GM15510 (cell line): ENCODE data around the gene MBNL1.

Experiments
- POLR2A ChIP-seq: IDR thresholded peaks from 3 replicates; pipeline ENCODE4 v1.6.1; 2011; ENCODE audit warnings: borderline replicate concordance; ENCODE audit not compliant: insufficient read length; ENCODE audit errors: extremely low read depth

MBNL1 gene

GRCh38 chr3:152293347-152294006 is 24.7 kb downstream of the MBNL1 start:
- TF ChIP-seq POLR2A, result no peak

DNA sequence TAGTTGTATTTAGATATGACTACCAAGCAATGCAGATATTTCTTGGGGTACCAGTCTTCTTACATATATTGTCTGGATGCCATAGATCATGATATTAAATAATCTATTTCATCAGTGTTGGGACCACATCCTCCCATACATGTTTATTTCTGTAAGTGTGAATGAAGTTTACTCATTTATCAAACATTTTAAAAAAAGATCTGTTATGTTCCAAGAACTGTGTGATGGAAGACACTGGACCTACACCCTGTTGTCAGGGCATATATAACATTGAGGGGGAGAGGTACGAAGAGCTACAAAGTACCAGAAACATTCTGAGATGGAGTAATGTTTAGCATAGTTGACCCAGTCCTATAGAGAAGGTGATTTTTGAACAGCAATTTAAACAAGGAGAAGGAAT is 26.6 kb downstream of the MBNL1 start:
- TF ChIP-seq POLR2A, result no peak

DNA sequence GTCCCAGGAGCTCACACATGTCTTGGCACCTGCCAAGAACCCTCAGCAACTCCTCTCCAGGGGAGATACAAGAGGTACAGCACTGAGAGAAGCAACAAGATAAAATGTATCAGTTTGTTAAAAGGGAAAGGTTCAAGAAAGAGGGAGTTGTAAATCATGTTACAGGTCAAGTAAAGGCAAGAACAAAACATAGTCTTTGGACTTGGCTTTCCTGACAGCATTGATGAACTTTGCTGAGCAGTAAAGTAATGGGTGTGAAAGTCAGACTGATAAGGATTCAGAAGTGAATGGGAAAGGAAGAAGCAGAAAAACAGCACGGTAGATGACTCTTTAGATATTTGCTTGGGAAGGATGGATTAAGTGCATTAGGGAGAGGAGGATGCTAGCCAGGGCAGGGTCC is 27.1 kb downstream of the MBNL1 start:
- TF ChIP-seq POLR2A, result no peak

- TF ChIP-seq POLR2A, result no peak
These were observed 27.7 kb downstream of the MBNL1 start for GRCh38 chr3:152296382-152296781.

- no peak for TF ChIP-seq POLR2A
These were observed 28.2 kb downstream of the MBNL1 start for GRCh38 chr3:152296971-152297370.

DNA sequence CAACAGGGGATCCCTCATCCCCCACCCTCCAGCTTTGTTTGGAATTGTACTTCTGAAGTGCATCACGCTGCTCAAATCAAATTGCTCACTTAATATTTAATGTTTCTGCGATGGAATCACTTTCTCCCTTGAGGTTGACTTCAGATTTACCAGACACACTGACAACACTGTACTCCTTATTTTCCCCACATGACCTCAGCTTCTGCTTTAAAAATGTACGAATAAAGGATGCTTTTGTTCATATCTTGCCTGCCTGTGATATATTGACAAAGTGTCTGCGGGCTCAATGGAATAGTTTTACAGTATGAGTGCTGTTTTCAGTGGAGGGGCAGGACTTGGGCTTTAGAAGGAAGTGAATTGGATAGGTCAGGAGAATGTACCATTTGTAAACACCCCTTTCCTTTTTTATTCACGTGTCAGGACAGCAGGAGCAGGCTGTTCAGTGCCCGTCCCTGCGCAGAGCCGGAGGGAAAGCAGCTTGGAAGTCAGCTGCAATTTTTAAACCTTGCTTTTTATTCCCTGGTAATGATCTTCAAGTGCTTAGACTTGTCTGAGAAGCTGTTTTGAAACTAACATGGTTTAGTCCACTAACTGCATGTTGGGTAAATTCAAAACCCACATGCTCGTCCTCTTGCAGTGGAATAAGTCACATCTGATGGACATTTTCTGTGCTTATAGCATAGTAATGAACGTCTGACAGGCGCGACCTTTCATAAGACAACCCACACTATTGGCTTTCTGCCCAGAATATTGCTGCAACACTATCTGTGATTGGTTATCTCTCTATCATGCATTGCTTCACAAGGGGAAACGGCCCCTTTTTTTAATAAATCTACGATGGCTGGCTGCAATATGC is 29.9 kb downstream of the MBNL1 start:
- no peak for TF ChIP-seq POLR2A

DNA sequence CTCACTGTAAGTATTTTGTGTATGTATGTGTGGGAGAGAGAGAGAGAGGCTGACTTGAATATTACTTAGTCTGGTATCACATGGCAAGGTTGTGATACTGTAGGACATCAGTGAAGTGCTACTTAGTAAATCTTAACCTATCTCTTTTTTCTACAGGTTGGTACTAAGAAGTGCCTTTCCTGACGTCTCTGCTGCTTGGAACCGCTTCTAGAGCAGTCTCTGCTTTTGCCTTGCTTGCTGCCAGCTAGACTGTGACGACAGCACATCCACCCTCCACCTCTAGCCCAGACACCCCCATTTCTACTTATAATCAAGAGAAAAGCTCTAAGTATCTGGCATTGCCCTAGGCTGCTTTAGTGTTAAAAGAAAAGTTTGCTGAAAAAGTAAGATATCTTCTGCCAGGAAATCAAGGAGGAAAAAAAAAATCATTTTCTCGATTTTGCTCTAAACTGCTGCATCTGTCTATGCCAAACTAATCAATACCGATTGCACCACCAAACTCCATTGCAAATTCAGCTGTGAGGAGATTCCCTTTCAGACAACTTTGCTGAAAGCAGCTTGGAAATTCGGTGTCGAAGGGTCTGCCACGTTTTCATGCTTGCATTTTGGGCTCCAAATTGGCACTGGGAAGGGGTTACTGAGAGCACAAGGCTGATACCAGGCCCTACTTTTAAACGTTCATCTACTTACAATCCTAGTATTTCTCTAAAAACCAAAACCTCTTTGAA is 30.7 kb downstream of the MBNL1 start:
- TF ChIP-seq POLR2A, result no peak

- TF ChIP-seq POLR2A, result no peak
These were observed 31.5 kb downstream of the MBNL1 start for GRCh38 chr3:152300029-152300731.

- no peak for TF ChIP-seq POLR2A
These were observed 33.0 kb downstream of the MBNL1 start for GRCh38 chr3:152301745-152302181.

DNA sequence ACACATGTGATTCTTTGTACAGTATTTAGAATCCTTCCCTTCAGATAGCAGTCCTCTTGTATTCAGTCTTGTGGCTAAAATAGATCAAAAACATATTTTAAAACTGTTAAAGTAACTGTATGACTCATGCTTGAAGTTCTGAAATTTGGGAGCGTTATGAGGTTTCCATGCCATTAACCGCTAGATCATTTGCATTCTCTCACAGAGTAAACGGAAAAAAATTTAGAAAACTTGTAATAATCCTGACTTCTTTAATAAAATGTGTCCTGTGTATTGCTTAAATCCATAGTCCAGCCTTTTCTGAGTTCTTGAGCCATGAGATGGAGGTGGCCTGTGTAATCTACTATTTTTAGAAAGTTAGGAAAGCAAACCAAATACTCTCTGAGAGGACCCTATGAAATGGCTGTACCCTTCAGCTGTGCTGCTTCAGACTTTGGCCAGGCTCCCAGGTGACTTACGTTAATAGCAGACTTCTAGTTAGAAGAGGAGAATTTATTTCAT is 33.8 kb downstream of the MBNL1 start:
- no peak for TF ChIP-seq POLR2A

GRCh38 chr3:152304160-152304559 is 35.4 kb downstream of the MBNL1 start:
- no peak for TF ChIP-seq POLR2A

GRCh38 chr3:152305075-152305474 is 36.3 kb downstream of the MBNL1 start:
- TF ChIP-seq POLR2A, result no peak

DNA sequence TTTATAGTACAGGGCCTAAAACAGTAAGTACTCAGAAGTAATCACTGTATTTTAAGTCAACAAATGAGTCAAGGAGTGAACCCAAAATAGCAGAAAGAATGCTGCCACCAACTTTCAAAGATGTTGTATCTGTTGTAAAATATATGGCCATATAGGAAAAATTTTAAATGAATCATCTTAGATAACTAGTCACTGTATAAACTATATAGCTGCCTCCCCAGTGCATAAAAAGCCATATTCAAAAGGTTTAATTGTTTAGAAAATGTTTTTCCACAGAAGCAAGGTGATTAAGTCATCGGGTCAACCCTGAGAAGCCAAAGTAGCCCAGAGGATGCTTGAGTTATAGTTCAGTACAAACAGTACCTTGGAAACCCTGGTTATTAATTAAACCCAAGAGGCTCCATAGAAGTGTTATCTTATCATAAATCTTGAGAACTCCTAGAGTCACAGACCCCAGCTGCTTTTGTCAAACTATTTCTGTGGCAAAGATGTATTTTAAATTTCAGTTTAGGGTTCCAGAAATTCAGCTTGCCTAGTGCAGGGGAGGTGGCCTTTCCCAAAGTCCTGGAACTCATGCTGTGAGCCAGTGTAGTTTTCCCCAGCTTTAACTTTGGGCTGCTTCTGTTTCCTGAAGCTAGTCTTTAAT is 39.2 kb downstream of the MBNL1 start:
- no peak for TF ChIP-seq POLR2A

DNA sequence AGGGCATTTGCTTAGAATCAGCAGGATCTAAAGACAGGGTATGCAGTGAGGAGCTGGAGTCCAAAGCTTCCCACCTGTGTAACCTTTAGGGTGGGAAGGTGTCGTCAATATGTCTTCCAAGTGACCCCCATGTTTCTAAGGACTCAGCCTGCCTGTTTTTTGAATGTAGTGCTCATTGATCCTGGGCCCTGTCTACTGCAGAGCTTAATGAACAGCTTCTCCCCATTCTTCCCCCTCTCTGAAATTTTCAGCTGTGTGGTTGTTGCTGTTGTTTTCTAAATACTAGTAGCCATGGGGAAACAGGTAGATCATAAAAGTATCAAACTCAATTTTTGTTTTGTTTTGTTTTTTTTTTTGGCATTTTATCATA is 39.7 kb downstream of the MBNL1 start:
- no peak for TF ChIP-seq POLR2A

- TF ChIP-seq POLR2A, result no peak
These were observed 40.3 kb downstream of the MBNL1 start for GRCh38 chr3:152309031-152309430.
